H1 (cell line): ENCODE results near the gene AMN. TPM values are rescaled to one million over a fixed set of nuclear protein-coding genes. Genes with fewer than 3 reads are reported as not detected.

Experiments
- CTCF ChIA-PET: fragments of 300-600 bp; sonication (Branson Sonifier 250); formaldehyde crosslinking; loops from one replicate; lab custom pipeline; 2021; ENCODE audit not compliant: partially characterized antibody; lab: Charles Lee
- POLR2A ChIA-PET: fragments of 300-600 bp; sonication (Branson Sonifier 250); formaldehyde crosslinking; loops from one replicate; lab custom pipeline; 2021; ENCODE audit warnings: inconsistent platforms; ENCODE audit not compliant: partially characterized antibody; lab: Charles Lee
- DNase-seq, 2 experiments: peaks; one replicate each; pipeline versions ENCODE4 v3.0.0 to v3.0.0-alpha.2; 2010 to 2022; ENCODE audit warnings: low spot score in 2 of 2, low read depth in 1 of 2, mixed read lengths in 1 of 2
- FAIRE-seq: peaks from 2 replicates; lab custom pipeline; 2011; peaks lifted over from hg19 to GRCh38; lab: Jason Lieb, UNC
- H2AFZ ChIP-seq: 2 replicates; pipeline ENCODE4 v1.8.1; 2012; ENCODE audit warnings: low read length, inconsistent platforms
- H2AK5ac ChIP-seq: 2 replicates; pipeline ENCODE4 v1.6.1; 2013; ENCODE audit warnings: low read depth, low read length
- H2BK120ac ChIP-seq: replicated peaks from 2 replicates; pipeline ENCODE3; 2013; ENCODE audit warnings: low read depth, low read length, inconsistent platforms
- H2BK12ac ChIP-seq: 2 replicates; pipeline ENCODE4 v1.6.1; 2013; ENCODE audit warnings: low read depth, low read length
- H2BK15ac ChIP-seq: 2 replicates; pipeline ENCODE4 v1.6.1; 2013; ENCODE audit warnings: low read length
- H2BK20ac ChIP-seq: 2 replicates; pipeline ENCODE4 v1.6.1; 2013; ENCODE audit warnings: low read length
- H2BK5ac ChIP-seq: 2 replicates; pipeline ENCODE4 v1.6.1; 2013; ENCODE audit warnings: low read depth, low read length
- H3K14ac ChIP-seq: 2 replicates; pipeline ENCODE4 v1.6.1; 2013; ENCODE audit warnings: inconsistent platforms; ENCODE audit not compliant: insufficient read length
- H3K18ac ChIP-seq: 2 replicates; pipeline ENCODE4 v1.6.1; 2013; ENCODE audit warnings: low read length; ENCODE audit errors: extremely low read depth
- H3K23ac ChIP-seq: 2 replicates; pipeline ENCODE4 v1.6.1; 2013; ENCODE audit warnings: inconsistent platforms; ENCODE audit not compliant: insufficient read length
- H3K23me2 ChIP-seq: 2 replicates; pipeline ENCODE4 v1.6.1; 2013; ENCODE audit warnings: low read depth, low read length
- H3K27ac ChIP-seq: 2 replicates; pipeline ENCODE4 v1.6.1; 2011; ENCODE audit warnings: low read depth, low read length, inconsistent platforms
- H3K27me3 ChIP-seq, 4 experiments: replicated peaks in 1 of 4; 1 replicate in 1 of 4; 2 replicates in 3 of 4; pipeline versions ENCODE4 v1.6.1 to v1.8.1; 2011 to 2013; ENCODE audit warnings: low read length in 3 of 4, mild to moderate bottlenecking in 3 of 4, inconsistent platforms in 2 of 4, mixed read lengths in 2 of 4, moderate library complexity in 1 of 4; ENCODE audit not compliant: control insufficient read depth in 3 of 4, insufficient read depth in 3 of 4; ENCODE audit errors: extremely low read depth in 1 of 4
- H3K36me3 ChIP-seq, 4 experiments: 2 replicates each; pipeline versions ENCODE4 v1.6.1 to v1.8.1; 2011 to 2013; ENCODE audit warnings: mild to moderate bottlenecking in 4 of 4, low read length in 3 of 4, moderate library complexity in 2 of 4, control low read depth in 1 of 4, inconsistent platforms in 1 of 4; ENCODE audit not compliant: insufficient read depth in 4 of 4, control insufficient read depth in 2 of 4
- H3K4ac ChIP-seq: replicated peaks from 2 replicates; pipeline ENCODE3; 2013; ENCODE audit warnings: low read length, low read depth, mixed read lengths, inconsistent platforms; ENCODE audit not compliant: insufficient read length
- H3K4me1 ChIP-seq, 4 experiments: replicated peaks in 1 of 4; 1 replicate in 1 of 4; 2 replicates in 3 of 4; pipeline versions ENCODE4 v1.6.1 to v1.8.1; 2011 to 2013; ENCODE audit warnings: low read length in 3 of 4, inconsistent platforms in 2 of 4, mixed read lengths in 1 of 4; ENCODE audit not compliant: insufficient read depth in 4 of 4, control insufficient read depth in 3 of 4
- H3K4me2 ChIP-seq, 2 experiments: 2 replicates each; pipeline versions ENCODE4 v1.6.1 to v1.8.1; 2011 to 2013; ENCODE audit warnings: low read depth in 2 of 2, low read length in 2 of 2, control low read depth in 1 of 2, inconsistent platforms in 1 of 2, mild to moderate bottlenecking in 1 of 2; ENCODE audit not compliant: insufficient read depth in 1 of 2
- H3K4me3 ChIP-seq, 4 experiments: fragments of 200-600, 300-600 bp in 1 of 4; sonication (generic), shearing (Covaris generic), sonication (Bioruptor Twin) in 1 of 4; 2 replicates each; pipeline versions ENCODE4 v1.5.1 to v1.8.1; 2011 to 2016; ENCODE audit warnings: low read length in 4 of 4, low read depth in 3 of 4, control low read depth in 2 of 4, inconsistent platforms in 2 of 4, mild to moderate bottlenecking in 2 of 4, mixed read lengths in 1 of 4, moderate library complexity in 1 of 4; ENCODE audit not compliant: insufficient read depth in 2 of 4; ENCODE audit errors: extremely low read depth in 1 of 4
- H3K56ac ChIP-seq: replicated peaks from 2 replicates; pipeline ENCODE3; 2013; ENCODE audit warnings: low read depth, mild to moderate bottlenecking, mixed read lengths, low read length, inconsistent platforms; ENCODE audit not compliant: insufficient read length
- H3K79me1 ChIP-seq: 2 replicates; pipeline ENCODE4 v1.6.1; 2013; ENCODE audit warnings: low read depth, low read length, control low read depth
- H3K79me2 ChIP-seq, 2 experiments: 2 replicates each; pipeline versions ENCODE4 v1.6.1 to v1.8.1; 2012 to 2013; ENCODE audit warnings: low read length in 2 of 2, mild to moderate bottlenecking in 2 of 2, inconsistent platforms in 1 of 2; ENCODE audit not compliant: insufficient read depth in 2 of 2, control insufficient read depth in 1 of 2
- H3K9ac ChIP-seq, 4 experiments: replicated peaks in 1 of 4; 1 replicate in 1 of 4; 2 replicates in 3 of 4; pipeline versions ENCODE4 v1.6.1 to v1.8.1; 2011 to 2013; ENCODE audit warnings: low read depth in 3 of 4, low read length in 3 of 4, control low read depth in 2 of 4, mild to moderate bottlenecking in 2 of 4, moderate library complexity in 2 of 4, inconsistent platforms in 1 of 4; ENCODE audit errors: extremely low read depth in 1 of 4
- H3K9me3 ChIP-seq, 2 experiments: 2 replicates each; pipeline versions ENCODE4 v1.6.1 to v1.8.1; 2012 to 2013; ENCODE audit warnings: mild to moderate bottlenecking in 2 of 2, moderate library complexity in 2 of 2, control low read depth in 1 of 2, inconsistent platforms in 1 of 2, low read depth in 1 of 2, low read length in 1 of 2, mixed read lengths in 1 of 2; ENCODE audit not compliant: insufficient read depth in 2 of 2
- H4K20me1 ChIP-seq, 2 experiments: replicated peaks in 1 of 2; 2 replicates each; pipeline versions ENCODE3 to v1.8.1; 2011 to 2013; ENCODE audit warnings: inconsistent platforms in 2 of 2, low read length in 2 of 2, mild to moderate bottlenecking in 1 of 2; ENCODE audit not compliant: insufficient read depth in 2 of 2, control insufficient read depth in 1 of 2
- H4K5ac ChIP-seq: 2 replicates; pipeline ENCODE4 v1.6.1; 2013; ENCODE audit warnings: low read length, low read depth, mixed read lengths, inconsistent platforms; ENCODE audit not compliant: insufficient read length
- H4K8ac ChIP-seq: 2 replicates; pipeline ENCODE4 v1.8.0; 2013; ENCODE audit warnings: mild to moderate bottlenecking, moderate library complexity, low read length, inconsistent platforms; ENCODE audit not compliant: insufficient read depth; ENCODE audit errors: extremely low read depth
- H4K91ac ChIP-seq: replicated peaks from 2 replicates; pipeline ENCODE3; 2013; ENCODE audit warnings: low read length, mixed read lengths, inconsistent platforms; ENCODE audit not compliant: insufficient read length
- CTCF ChIP-seq, 3 experiments: IDR thresholded peaks; 1 replicate in 2 of 3; 2 replicates in 1 of 3; pipeline versions ENCODE4 v1.5.1 to v1.6.1; 2011; ENCODE audit warnings: low read length in 3 of 3, mild to moderate bottlenecking in 3 of 3, inconsistent platforms in 2 of 3, low read depth in 1 of 3, moderate library complexity in 1 of 3; ENCODE audit not compliant: insufficient read depth in 1 of 3; ENCODE audit errors: control extremely low read depth in 1 of 3
- PHF8 ChIP-seq: fragments of 200-600 bp; sonication (generic); conservative IDR thresholded peaks from 2 replicates; pipeline ENCODE4 v1.7.1; 2012; ENCODE audit warnings: low read depth, mild to moderate bottlenecking, inconsistent platforms, low read length, moderate library complexity
- RAD21 ChIP-seq, 2 experiments: IDR thresholded peaks in 1 of 2; conservative IDR thresholded peaks in 1 of 2; 2 replicates each; pipeline ENCODE4 v1.6.1; 2011; ENCODE audit warnings: low read depth in 2 of 2, low read length in 2 of 2, improper control_type of control experiment in 1 of 2, inconsistent platforms in 1 of 2, mild to moderate bottlenecking in 1 of 2, moderate library complexity in 1 of 2
- SP4 ChIP-seq: IDR thresholded peaks from 2 replicates; pipeline ENCODE4 v1.6.1; 2012; ENCODE audit warnings: low read length, inconsistent platforms
- TEAD4 ChIP-seq: IDR thresholded peaks from 2 replicates; pipeline ENCODE4 v1.6.1; 2012; ENCODE audit warnings: low read depth, low read length, inconsistent platforms, mixed read lengths
- WGBS, 2 experiments: shearing (Covaris generic) in 1 of 2; methylation state at CpG; one replicate each; pipeline versions ENCODE4 v1.1.6 to v1.1.7; 2013 to 2015; ENCODE audit warnings: low lambda C conversion rate in 2 of 2, mixed read lengths in 2 of 2, inconsistent platforms in 1 of 2, low coverage in 1 of 2, missing lambda C conversion rate in 1 of 2; ENCODE audit not compliant: insufficient replicate concordance in 2 of 2, insufficient coverage in 1 of 2, insufficient read length in 1 of 2; ENCODE audit errors: extremely low coverage in 1 of 2, missing lambda C conversion rate in 1 of 2; 5-methylcytosine and 5-hydroxymethylcytosine counted together
- polyA plus RNA-seq, 7 experiments: library from polyadenylated mRNA; depleted of rRNA in 3 of 7; stranded (reverse) in 5 of 7; unstranded in 2 of 7; fragments of >200 nt in 5 of 7; fragments of 200-250 nt in 2 of 7; gene quantifications; 1 replicate in 5 of 7; 2 replicates in 1 of 7; 4 replicates in 1 of 7; pipeline versions ENCODE4 v1.2.1 to v1.2.3, GENCODE V29; 2011 to 2013; ENCODE audit warnings: missing spikeins in 2 of 7, mixed read lengths in 2 of 7
- total RNA-seq: library from RNA; stranded (reverse); fragmentation: NEBNext Ultra II Directional; extraction: Animal tissue kit (Norgen Biotek cat#: 25700); gene quantifications from 2 replicates; pipeline ENCODE4 v1.2.1, GENCODE V29; 2021

The AMN gene
- total and polyA plus RNA-seq, 2 of the 8 experiments (the other 6 are each of a cell fraction or from before 2014, with no cell fraction given), result 0.77 to 1.5 TPM

- H2BK15ac ChIP-seq, result peak overlapping the region; percentile 78; the same call in 1 of the 2 replicates
- 50% methylated on average over 12 of the region's 12 CpGs; no CpG with 5 or more reads in 1 of the 2 experiments for WGBS, 2 experiments
- no peak overlapping the region for H3K4me2 ChIP-seq
- H4K5ac ChIP-seq, result no peak overlapping the region
- no peak overlapping the region for H2AFZ ChIP-seq
- DNase-seq (peak; percentile 38 to 92), FAIRE-seq (peak; percentile 42)
- no peak overlapping the region for H4K91ac ChIP-seq
- H3K27me3 ChIP-seq, result peaks cover 0 to 10% (median 9%) of the 10 kb centered on the region in 4 experiments; a peak in 5 of 7 replicates
- H4K20me1 ChIP-seq, result peaks cover 0 to 13% of the 10 kb centered on the region in 2 experiments
- H3K79me1 ChIP-seq, result no peaks in the 10 kb centered on the region
- ChIA-PET CTCF (interaction anchor here (0.6 to 2.9 kb wide), 12 partner anchors 13 to 799 kb away, joined by 3 to 18 read pairs (median 4); no protein-coding TSS in a partner anchor), POLR2A (no interaction called here)
- H3K18ac ChIP-seq, result no peak overlapping the region
- H2BK120ac ChIP-seq, result no peak overlapping the region
- H3K4me3 ChIP-seq, result no peak overlapping the region
- peak overlapping the region; percentile 75; the same call in 1 of the 2 replicates for H2BK12ac ChIP-seq
- no peak overlapping the region for H3K4ac ChIP-seq
- H3K23me2 ChIP-seq, result peaks cover 29% of the 10 kb centered on the region; the same call in 1 of the 2 replicates
- no peak overlapping the region for H3K56ac ChIP-seq
- peak overlapping the region; percentile 77 for H4K8ac ChIP-seq
- no peaks in the 10 kb centered on the region for H3K79me2 ChIP-seq
- H3K27ac ChIP-seq, result no peak overlapping the region
- no peak overlapping the region for H3K9ac ChIP-seq
- H3K23ac ChIP-seq, result no peak overlapping the region
- peaks cover 0 to 3% (median 0%) of the 10 kb centered on the region in 4 experiments; a peak in 3 of 7 replicates for H3K4me1 ChIP-seq
- H3K9me3 ChIP-seq, result no peaks in the 10 kb centered on the region; a peak in 1 of 4 replicates
- H3K14ac ChIP-seq, result no peak overlapping the region
- no peaks in the 10 kb centered on the region for H3K36me3 ChIP-seq
- H2BK5ac ChIP-seq, result peak overlapping the region; percentile 55; the same call in 1 of the 2 replicates
- H2BK20ac ChIP-seq, result 0 out of 2 replicates have a peak overlapping the region, but pooled peaks have one; percentile 25
- H2AK5ac ChIP-seq, result no peak overlapping the region
- TF ChIP-seq TEAD4 (peak; percentile 53; the same call in 1 of the 2 replicates), SP4 (no peak), CTCF (IDR thresholded peaks at IDR 0.05; ENCODE audit: control extremely low read depth in 1 of 3, insufficient read depth in 1 of 3, low read depth in 1 of 3, low read length in 3 of 3) (peak in 2 of 3 experiments; percentile 83 to 87; a peak in 3 of 4 replicates), RAD21 (IDR thresholded peaks at IDR 0.05 in 1 of 2, conservative IDR thresholded peaks at IDR 0.05 in 1 of 2; ENCODE audit: low read depth in 2 of 2, low read length in 2 of 2) (peak; percentile 90 to 94), PHF8 (no peak)
Observed at GRCh38 chr14:102917469-102918211, 4.8 kb upstream of the AMN start.
